ENCODE data around the gene KRT6A.

- TF ChIP-seq CTCF (IDR thresholded peaks at IDR 0.05), result no peak
- TF ChIP-seq POLR2A (IDR thresholded peaks at IDR 0.05), result no peak
These were observed 4.9 kb upstream of the KRT6A start for GRCh38 chr12:52497975-52498374.

Data from Peyer's patch (tissue), 4 donors.